ENCODE data around the gene TSPAN18.

The TSPAN18 gene

DNA sequence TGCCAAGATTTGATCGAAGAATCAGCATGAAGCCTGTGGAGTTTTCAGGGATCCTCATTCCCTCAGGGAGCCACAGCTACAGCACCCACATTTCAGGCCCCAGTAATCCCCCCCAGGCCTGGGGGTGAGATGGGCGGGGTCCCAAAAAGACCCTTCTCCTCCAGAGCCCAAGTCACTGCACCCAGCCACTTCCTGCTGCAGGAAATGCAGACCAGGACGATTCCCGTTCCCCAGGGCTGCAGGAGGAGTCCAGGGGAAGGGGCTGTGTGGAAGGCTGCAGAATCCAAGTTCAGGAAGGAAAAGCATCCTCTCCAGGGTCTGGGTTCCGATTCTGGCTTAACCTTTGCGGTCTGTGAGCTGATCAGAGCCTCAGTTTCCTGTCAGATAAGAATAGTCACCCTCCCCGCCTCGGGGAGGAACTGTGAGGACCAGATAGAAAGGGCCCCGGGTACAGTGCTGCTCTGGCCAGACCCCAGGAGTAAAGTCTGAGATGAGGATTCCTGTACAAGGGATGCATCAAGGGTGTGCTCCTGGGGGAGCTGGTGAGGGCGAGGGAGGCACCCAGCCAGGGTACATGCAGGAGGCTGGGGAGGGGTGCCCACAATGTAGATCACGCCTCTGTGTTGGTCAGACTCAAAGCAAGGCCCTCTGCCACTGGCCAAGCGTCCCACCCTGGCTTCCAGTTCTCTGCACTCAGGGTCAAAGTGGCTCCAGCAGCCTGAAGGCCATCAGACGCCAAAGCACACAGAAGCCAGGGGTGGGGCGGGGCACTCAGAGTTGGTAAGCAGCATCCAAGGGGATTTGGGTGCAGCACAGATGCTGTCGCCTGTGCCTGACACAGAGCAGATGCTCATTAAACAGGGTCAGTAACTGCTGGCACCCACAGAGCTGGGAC, 254.0 kb downstream of the TSPAN18 start:
- no peak for DNase-seq (ENCODE audit: low spot score)
